ENCODE measurements around the gene NPLOC4. TPM values are rescaled to one million over a fixed set of nuclear protein-coding genes. Genes with fewer than 3 reads are reported as not detected.

Gene NPLOC4
- polyA plus RNA-seq, 1 experiment = 108 TPM

DNA sequence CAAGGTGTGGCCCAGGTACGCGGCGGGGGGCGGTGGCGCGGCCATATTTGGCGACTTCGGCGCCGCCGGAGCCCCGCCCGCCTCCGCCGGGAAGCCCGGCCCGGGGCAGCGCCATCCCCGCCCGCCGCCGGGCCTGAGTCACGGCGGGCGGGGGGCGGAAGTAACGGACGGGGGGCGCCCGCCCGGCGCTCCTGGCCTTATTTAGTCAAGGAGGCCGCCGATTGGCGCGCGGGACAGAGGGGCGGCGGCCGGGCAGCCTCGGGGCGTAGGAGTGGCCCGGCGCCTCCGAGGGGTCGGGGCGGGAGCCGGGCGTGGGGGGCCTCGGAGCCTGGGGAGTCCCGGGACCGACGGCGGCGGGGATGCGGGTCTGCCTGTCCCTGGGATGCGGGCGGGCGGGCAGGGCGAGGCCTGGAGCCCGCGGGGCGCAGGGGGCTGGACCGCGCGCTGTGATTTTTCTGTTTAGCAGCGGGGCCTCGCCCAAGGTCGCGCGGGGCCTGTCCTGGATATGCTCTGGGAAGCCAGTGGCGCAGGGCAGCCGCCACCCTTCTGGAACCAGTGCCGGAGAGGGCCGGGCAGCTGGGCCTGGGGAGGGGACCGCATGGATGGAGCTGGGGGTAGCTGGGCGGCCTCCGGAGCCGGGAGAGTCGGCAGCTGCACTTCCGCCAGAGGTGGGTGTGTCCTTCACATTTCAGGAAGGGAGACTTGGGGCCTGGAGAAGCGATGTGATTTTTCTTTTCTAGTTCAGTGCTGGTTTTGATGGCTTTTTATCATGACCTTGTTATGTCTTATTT is 122.0 kb downstream of the NPLOC4 start:
- peak; percentile 32 for DNase-seq (ENCODE audit: low read depth)
- TF ChIP-seq, protein P1, sequence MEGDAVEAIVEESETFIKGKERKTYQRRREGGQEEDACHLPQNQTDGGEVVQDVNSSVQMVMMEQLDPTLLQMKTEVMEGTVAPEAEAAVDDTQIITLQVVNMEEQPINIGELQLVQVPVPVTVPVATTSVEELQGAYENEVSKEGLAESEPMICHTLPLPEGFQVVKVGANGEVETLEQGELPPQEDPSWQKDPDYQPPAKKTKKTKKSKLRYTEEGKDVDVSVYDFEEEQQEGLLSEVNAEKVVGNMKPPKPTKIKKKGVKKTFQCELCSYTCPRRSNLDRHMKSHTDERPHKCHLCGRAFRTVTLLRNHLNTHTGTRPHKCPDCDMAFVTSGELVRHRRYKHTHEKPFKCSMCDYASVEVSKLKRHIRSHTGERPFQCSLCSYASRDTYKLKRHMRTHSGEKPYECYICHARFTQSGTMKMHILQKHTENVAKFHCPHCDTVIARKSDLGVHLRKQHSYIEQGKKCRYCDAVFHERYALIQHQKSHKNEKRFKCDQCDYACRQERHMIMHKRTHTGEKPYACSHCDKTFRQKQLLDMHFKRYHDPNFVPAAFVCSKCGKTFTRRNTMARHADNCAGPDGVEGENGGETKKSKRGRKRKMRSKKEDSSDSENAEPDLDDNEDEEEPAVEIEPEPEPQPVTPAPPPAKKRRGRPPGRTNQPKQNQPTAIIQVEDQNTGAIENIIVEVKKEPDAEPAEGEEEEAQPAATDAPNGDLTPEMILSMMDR (IDR thresholded peaks at IDR 0.05; ENCODE audit: insufficient read depth, low read depth, low read length) = no peak
- Histone ChIP-seq H3K27me3 (ENCODE audit: control insufficient read depth, insufficient read depth, low read length) (no peaks in the 10 kb centered on the region), H3K36me3 (ENCODE audit: control insufficient read depth, insufficient read depth, low read length) (peaks cover 26% of the 10 kb centered on the region), H3K4me3 (ENCODE audit: low read depth, low read length) (peak overlapping the region; percentile 89)
- ChIA-PET CTCF (interaction anchor here (0.9 kb wide), 1 partner anchor 87 kb away, joined by 6 read pairs; no protein-coding TSS in a partner anchor), POLR2A (interaction anchor here (1.2 to 1.5 kb wide), 2 partner anchors 52 to 152 kb away, joined by 3 to 4 read pairs; partner anchors contain the start of gene CCDC137)

DNA sequence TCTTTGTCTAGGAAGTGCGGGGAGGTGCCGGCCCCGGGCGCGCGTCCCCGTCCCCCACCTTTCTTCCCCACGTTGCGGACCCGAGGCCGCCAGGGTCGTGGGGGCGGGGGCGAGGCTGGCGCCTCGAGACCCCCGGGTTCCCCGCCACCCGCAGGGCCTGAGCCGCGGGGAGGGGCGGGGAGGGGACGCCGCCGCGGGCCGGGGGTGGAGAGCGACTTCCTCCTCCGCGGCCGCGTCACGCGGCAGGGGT is 122.5 kb downstream of the NPLOC4 start:
- ChIA-PET CTCF (no interaction called here), POLR2A (interaction anchor here (1.5 kb wide), 1 partner anchor 52 kb away, joined by 4 read pairs; no protein-coding TSS in a partner anchor)
- Histone ChIP-seq H3K36me3 (ENCODE audit: control insufficient read depth, insufficient read depth, low read length) (peaks cover 29% of the 10 kb centered on the region), H3K4me3 (ENCODE audit: low read depth, low read length) (peak overlapping the region; percentile 55), H3K27me3 (ENCODE audit: control insufficient read depth, insufficient read depth, low read length) (no peaks in the 10 kb centered on the region)
- DNase-seq (ENCODE audit: low read depth) = no peak
- TF ChIP-seq, protein P1 (IDR thresholded peaks at IDR 0.05; ENCODE audit: insufficient read depth, low read depth, low read length) = no peak

DNA sequence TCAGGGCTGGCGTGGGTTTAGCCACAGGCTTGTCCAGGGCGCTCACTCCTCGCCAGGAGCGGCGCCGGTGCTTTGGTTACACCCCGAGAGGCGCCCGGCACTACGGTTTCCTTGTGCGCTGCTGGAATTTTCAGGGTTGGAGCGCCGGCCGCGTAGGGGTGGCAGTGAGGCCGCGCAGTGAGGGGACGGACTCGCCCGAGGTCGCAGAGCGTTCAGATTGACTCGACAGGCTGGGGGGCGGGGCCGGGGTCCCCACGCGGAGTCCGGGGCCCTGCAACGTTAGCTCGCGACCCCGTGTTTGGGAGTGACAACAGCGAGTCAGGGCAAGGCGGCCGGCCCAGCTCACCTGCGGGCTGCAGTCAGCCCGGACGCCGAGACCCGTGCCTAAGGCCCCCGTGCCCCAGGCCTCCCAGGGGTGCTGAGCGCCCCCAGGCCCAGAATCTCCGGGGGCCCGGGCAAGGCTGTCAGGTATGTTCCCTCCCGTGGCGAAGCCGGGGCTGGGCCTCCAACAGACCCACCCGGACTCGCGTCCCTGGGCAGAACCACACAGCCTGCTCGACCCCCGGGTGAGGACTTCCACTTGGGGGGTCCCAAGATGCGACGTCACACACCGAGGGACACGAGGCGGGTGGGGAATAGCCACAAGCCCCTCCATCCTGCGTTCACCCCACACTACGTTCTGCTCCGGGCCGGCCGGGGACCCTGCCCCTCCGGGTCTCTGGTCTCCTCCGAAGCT is 123.0 kb downstream of the NPLOC4 start:
- ChIA-PET POLR2A (interaction anchor here (1.5 kb wide), 1 partner anchor 53 kb away, joined by 4 read pairs; no protein-coding TSS in a partner anchor), CTCF (no interaction called here)
- Histone ChIP-seq H3K27me3 (ENCODE audit: control insufficient read depth, insufficient read depth, low read length) (no peaks in the 10 kb centered on the region), H3K4me3 (ENCODE audit: low read depth, low read length) (peak overlapping the region; percentile 55), H3K36me3 (ENCODE audit: control insufficient read depth, insufficient read depth, low read length) (peaks cover 33% of the 10 kb centered on the region)
- TF ChIP-seq, protein P1 (IDR thresholded peaks at IDR 0.05; ENCODE audit: insufficient read depth, low read depth, low read length) = no peak
- DNase-seq (ENCODE audit: low read depth) = no peak

DNA sequence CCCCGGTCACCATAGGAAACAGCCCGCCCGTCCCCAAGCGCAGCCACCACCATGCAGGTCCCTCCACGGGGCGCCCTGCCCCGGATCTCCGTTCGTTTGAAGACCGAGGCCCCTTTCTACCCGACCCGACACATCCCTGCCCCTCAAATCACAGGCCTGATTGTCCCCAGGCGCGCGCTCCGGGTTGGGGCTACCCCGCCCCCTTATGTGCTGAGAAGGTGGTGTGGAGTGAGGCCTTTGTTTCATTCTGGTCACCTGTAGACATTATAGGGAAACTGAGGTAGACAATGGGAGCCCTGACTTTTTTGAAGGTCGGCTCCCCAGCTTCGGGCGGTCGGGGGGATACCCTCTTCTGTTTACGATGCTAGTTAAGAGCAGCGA is 123.5 kb downstream of the NPLOC4 start:
- H3K27me3 ChIP-seq (ENCODE audit: control insufficient read depth, insufficient read depth, low read length) = no peaks in the 10 kb centered on the region
- TF ChIP-seq, protein P1 (IDR thresholded peaks at IDR 0.05; ENCODE audit: insufficient read depth, low read depth, low read length) = no peak
- DNase-seq (ENCODE audit: low read depth) = no peak
- H3K36me3 ChIP-seq (ENCODE audit: control insufficient read depth, insufficient read depth, low read length) = peaks cover 34% of the 10 kb centered on the region
- POLR2A ChIA-PET = no interaction called here
- H3K4me3 ChIP-seq (ENCODE audit: low read depth, low read length) = peak overlapping the region; percentile 55
- CTCF ChIA-PET = no interaction called here
